Measurements from ENCODE around the gene NBEA.

NBEA gene

DNA sequence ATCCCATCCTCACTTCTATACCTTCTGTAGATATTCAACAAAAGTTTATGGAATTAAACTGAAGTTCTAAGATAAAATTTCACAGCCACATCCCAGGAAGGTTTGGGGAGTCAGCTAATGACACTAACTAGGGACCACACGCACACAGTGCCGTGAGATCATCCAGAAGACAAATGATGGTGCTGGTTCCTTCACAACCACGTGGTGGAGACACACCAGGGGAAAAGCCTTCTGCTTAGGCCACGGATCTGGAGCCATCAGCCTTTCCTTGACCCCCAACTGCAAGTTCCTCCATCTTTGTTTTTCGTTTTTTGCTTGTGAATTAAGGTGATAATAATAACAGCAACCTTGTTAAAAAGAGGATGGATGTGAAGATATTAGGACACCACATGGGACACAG lies 776.0 kb downstream of the NBEA start:
- no peak for DNase-seq

- DNase-seq, result no peak
Observed at GRCh38 chr13:35720290-35720689, 778.2 kb downstream of the NBEA start.

DNA sequence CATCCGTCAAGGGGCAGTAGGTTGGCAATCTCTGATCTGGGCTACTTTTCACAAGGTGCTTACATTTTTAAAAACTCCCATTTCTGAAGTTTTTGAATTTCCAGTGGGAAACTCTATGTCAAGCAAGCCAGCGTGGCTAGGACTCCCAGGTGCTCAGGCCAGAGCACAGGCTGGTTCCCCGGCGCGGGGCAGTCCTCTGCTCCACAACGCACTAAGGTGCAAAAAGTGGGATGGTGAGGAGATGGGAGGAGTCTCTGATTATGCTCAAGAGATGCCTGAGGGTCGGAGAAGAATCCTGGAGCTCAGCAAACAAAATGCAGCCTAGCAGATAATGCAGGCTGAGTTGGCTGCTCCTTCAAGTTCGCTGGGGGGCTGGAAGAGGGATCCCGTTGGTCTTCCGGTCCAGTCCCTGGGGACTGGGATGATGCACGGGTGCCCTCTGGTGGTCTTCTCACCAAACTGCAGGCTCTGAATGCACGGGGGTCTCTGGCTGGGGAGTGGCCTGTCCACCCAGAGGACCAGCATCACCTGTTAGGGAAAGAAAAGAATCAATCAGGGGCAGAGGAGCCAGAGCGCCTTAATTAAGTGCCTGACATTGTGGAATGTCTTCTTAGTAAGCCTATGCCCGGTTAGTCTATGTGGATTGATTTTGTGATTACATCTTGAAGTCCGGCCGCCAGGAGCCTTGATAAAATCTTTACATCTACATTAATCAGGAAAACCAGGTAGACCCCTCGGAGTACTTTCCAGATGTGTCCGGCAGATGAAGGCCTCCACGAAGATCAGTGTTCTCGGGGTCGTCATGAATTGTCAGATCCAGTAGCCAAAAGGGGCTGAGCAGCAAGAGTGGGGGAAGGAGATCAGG lies 778.9 kb downstream of the NBEA start:
- no peak for DNase-seq

Data from SIG-M5 (cell line).